HepG2 (cell line): ENCODE data around the gene C3orf38. TPM values are rescaled to one million over a fixed set of nuclear protein-coding genes. Genes with fewer than 3 reads are reported as not detected.
A peak's percentile ranks its signal among the peaks of the same experiment; 100 is the strongest.

Source experiments
- ASH2L ChIP-seq: fragments of 300-600, 200-600 bp; sonication (generic); IDR thresholded peaks from 2 replicates; pipeline ENCODE4 v1.7.0; 2017; ENCODE audit warnings: low read depth, mild to moderate bottlenecking, moderate library complexity, mixed read lengths, low read length; ENCODE audit not compliant: insufficient read length
- CEBPG ChIP-seq: IDR thresholded peaks from 2 replicates; pipeline ENCODE4 v1.6.1; 2016
- GTF2F1 ChIP-seq: fragments of 150-350 bp; IDR thresholded peaks from 2 replicates; pipeline ENCODE4 v1.6.1; 2014; ENCODE audit warnings: low read length
- HDAC6 ChIP-seq: fragments of 200-600 bp; sonication (generic); IDR thresholded peaks from 2 replicates; pipeline ENCODE4 v1.7.0; 2017; ENCODE audit warnings: mild to moderate bottlenecking, antibody characterized with exemption, low read length, low read depth
- KDM4B ChIP-seq: sonication (generic); formaldehyde crosslinking; IDR thresholded peaks from 2 replicates; pipeline ENCODE4 v1.4.0; 2020; ENCODE audit warnings: missing genetic modification reagents
- NKX3-1 ChIP-seq: sonication (generic); formaldehyde crosslinking; IDR thresholded peaks from 2 replicates; pipeline ENCODE4 v1.5.0; 2020; ENCODE audit warnings: missing genetic modification reagents
- TMF1 ChIP-seq: sonication (generic); formaldehyde crosslinking; IDR thresholded peaks from 2 replicates; pipeline ENCODE4 v1.8.1; 2022; ENCODE audit warnings: low read depth, missing genetic modification reagents
- ZNF101 ChIP-seq: sonication (generic); formaldehyde crosslinking; IDR thresholded peaks from 2 replicates; pipeline ENCODE4 v1.4.0; 2020; ENCODE audit warnings: mild to moderate bottlenecking, low read depth, missing genetic modification reagents, borderline replicate concordance
- ZNF121 ChIP-seq: sonication (generic); formaldehyde crosslinking; IDR thresholded peaks from 2 replicates; pipeline ENCODE4 v1.5.0; 2020; ENCODE audit warnings: mild to moderate bottlenecking, missing genetic modification reagents
- ZNF124 ChIP-seq: sonication (generic); formaldehyde crosslinking; IDR thresholded peaks from 2 replicates; pipeline ENCODE4 v1.4.0; 2020; ENCODE audit warnings: missing genetic modification reagents
- ZNF143 ChIP-seq: sonication (generic); formaldehyde crosslinking; IDR thresholded peaks from 2 replicates; pipeline ENCODE4 v1.4.0; 2020; ENCODE audit warnings: missing genetic modification reagents
- ZNF24 ChIP-seq: fragments of 450-650 bp; IDR thresholded peaks from 2 replicates; pipeline ENCODE4 v1.6.1; 2017; ENCODE audit warnings: antibody characterized with exemption, mild to moderate bottlenecking
- ZNF296 ChIP-seq: sonication (generic); formaldehyde crosslinking; conservative IDR thresholded peaks from 2 replicates; pipeline ENCODE4 v1.5.0; 2020; ENCODE audit warnings: mild to moderate bottlenecking, missing genetic modification reagents
- ZNF468 ChIP-seq: sonication (generic); formaldehyde crosslinking; IDR thresholded peaks from 2 replicates; pipeline ENCODE4 v1.8.0; 2022; ENCODE audit warnings: mild to moderate bottlenecking, moderate library complexity, missing genetic modification reagents
- ZNF549 ChIP-seq: sonication (generic); formaldehyde crosslinking; IDR thresholded peaks from 2 replicates; pipeline ENCODE4 v1.5.0; 2020; ENCODE audit warnings: missing genetic modification reagents
- ZNF772 ChIP-seq: sonication (generic); formaldehyde crosslinking; IDR thresholded peaks from 2 replicates; pipeline ENCODE4 v1.5.0; 2020; ENCODE audit warnings: mild to moderate bottlenecking, missing genetic modification reagents
- ZNF782 ChIP-seq: sonication (generic); formaldehyde crosslinking; IDR thresholded peaks from 2 replicates; pipeline ENCODE4 v1.4.0; 2020; ENCODE audit warnings: missing genetic modification reagents, mild to moderate bottlenecking, borderline replicate concordance
- ZNF790 ChIP-seq: sonication (generic); formaldehyde crosslinking; IDR thresholded peaks from 2 replicates; pipeline ENCODE4 v1.8.0; 2022; ENCODE audit warnings: missing genetic modification reagents, mild to moderate bottlenecking, borderline replicate concordance
- ZNF839 ChIP-seq: sonication (generic); formaldehyde crosslinking; IDR thresholded peaks from 2 replicates; pipeline ENCODE4 v1.4.0; 2020; ENCODE audit warnings: missing genetic modification reagents, mild to moderate bottlenecking, borderline replicate concordance
- polyA plus RNA-seq, 8 experiments: library from polyadenylated mRNA; depleted of rRNA in 3 of 8; stranded (reverse) in 7 of 8; unstranded in 1 of 8; fragments of >200 nt; fragmentation: Illumina TruSeq in 4 of 8; extraction: Trizol in 4 of 8; gene quantifications; 2 replicates each; pipeline versions ENCODE4 v1.2.1 to v1.2.3, GENCODE V29; 2011 to 2016; ENCODE audit warnings: low read depth in 4 of 8, missing spikeins in 1 of 8, mixed read lengths in 1 of 8; ENCODE audit not compliant: insufficient read depth in 1 of 8
- total RNA-seq, 5 experiments: library from RNA; depleted of rRNA; stranded (reverse); fragments of >200 nt; fragmentation: Illumina TruSeq; extraction: Trizol; gene quantifications; 2 replicates each; pipeline ENCODE4 v1.2.3, GENCODE V29; 2016; ENCODE audit warnings: low read depth in 1 of 5
- TF ChIP-seq, protein P1 (sequence below): fragments of 450-650 bp; IDR thresholded peaks from 2 replicates; pipeline ENCODE4 v1.6.1; 2017; ENCODE audit warnings: mild to moderate bottlenecking
- TF ChIP-seq, protein P2 (sequence below): sonication (generic); formaldehyde crosslinking; IDR thresholded peaks from 2 replicates; pipeline ENCODE4 v1.5.0; 2020; ENCODE audit warnings: mild to moderate bottlenecking, missing genetic modification reagents, borderline replicate concordance
- TF ChIP-seq, protein P3 (sequence below), 2 experiments: fragments of 450-650 bp in 1 of 2; sonication (generic) in 1 of 2; formaldehyde crosslinking; IDR thresholded peaks; 2 replicates each; pipeline versions ENCODE4 v1.5.0 to v1.8.0; 2020 to 2022; ENCODE audit warnings: mild to moderate bottlenecking in 1 of 2, missing genetic modification reagents in 1 of 2
- TF ChIP-seq, protein P4 (sequence below): sonication (generic); formaldehyde crosslinking; IDR thresholded peaks from 2 replicates; pipeline ENCODE4 v1.8.1; 2023; ENCODE audit warnings: missing genetic modification reagents, inconsistent platforms, borderline replicate concordance

The C3orf38 gene
- total and polyA plus RNA-seq, 2 of the 13 experiments (the other 11 are each of a cell fraction or from before 2014, with no cell fraction given) = 6.0 to 17.5 TPM

DNA sequence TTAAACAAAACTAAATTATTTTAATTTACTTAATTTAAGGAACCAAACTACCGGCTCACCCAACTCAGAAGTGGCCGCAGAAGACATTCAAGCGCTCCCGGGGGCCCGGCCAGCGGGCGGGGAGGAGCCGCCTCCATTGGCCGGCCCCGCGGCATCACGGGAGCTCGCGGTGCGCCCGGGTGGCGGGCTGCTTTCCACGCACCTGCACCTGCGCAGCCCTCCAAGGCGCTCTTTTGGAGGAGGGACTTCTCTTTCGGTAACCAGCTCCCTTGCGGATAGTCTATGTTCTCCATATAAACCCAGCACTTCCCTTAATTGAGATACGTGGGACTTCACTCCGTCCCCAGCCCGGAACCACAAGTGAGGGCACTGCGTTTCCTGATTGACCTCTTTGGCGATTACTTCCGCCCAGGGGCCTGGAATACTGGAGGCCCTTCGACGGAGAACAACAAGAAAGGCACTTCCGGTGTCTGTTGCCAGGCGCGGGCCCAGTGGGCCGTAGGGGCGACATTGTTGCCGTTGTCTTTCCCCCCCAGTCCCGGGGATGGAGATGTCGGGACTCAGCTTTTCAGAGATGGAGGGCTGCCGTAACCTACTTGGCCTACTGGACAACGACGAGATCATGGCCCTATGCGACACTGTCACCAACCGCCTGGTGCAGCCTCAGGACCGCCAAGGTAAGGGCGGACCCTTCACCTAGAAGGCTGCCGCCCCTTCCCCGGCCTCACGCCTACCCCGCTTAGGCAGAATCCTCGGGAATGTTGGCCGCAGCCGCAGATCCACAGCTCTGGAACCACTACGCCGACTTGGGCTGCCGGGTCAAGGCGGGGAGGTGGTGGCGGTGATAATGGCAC, at the start of gene C3orf38 (continued):
- TF ChIP-seq, protein P1, sequence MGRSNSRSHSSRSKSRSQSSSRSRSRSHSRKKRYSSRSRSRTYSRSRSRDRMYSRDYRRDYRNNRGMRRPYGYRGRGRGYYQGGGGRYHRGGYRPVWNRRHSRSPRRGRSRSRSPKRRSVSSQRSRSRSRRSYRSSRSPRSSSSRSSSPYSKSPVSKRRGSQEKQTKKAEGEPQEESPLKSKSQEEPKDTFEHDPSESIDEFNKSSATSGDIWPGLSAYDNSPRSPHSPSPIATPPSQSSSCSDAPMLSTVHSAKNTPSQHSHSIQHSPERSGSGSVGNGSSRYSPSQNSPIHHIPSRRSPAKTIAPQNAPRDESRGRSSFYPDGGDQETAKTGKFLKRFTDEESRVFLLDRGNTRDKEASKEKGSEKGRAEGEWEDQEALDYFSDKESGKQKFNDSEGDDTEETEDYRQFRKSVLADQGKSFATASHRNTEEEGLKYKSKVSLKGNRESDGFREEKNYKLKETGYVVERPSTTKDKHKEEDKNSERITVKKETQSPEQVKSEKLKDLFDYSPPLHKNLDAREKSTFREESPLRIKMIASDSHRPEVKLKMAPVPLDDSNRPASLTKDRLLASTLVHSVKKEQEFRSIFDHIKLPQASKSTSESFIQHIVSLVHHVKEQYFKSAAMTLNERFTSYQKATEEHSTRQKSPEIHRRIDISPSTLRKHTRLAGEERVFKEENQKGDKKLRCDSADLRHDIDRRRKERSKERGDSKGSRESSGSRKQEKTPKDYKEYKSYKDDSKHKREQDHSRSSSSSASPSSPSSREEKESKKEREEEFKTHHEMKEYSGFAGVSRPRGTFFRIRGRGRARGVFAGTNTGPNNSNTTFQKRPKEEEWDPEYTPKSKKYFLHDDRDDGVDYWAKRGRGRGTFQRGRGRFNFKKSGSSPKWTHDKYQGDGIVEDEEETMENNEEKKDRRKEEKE = no peak
- TF ChIP-seq ZNF839 (CRISPR knock-in tag) = no peak
- TF ChIP-seq HDAC6 = no peak
- TF ChIP-seq ZNF143 (CRISPR knock-in tag) = peak; percentile 87
- TF ChIP-seq ZNF549 (CRISPR knock-in tag) = no peak
- peak; percentile 69; the same call in 1 of the 2 replicates for TF ChIP-seq ZNF772 (CRISPR knock-in tag)
- 0 out of 2 replicates have a peak, but pooled peaks have one; percentile 75 for TF ChIP-seq ZNF101
- TF ChIP-seq ZNF124 = 0 out of 2 replicates have a peak, but pooled peaks have one; percentile 59
- TF ChIP-seq ZNF24 = no peak
- no peak for TF ChIP-seq NKX3-1 (CRISPR knock-in tag)
- TF ChIP-seq ZNF782 (CRISPR knock-in tag) = peak; percentile 88
- TF ChIP-seq TMF1 = no peak
- TF ChIP-seq ZNF121 (CRISPR knock-in tag) = no peak
- TF ChIP-seq ZNF790 (CRISPR knock-in tag) = peak; percentile 83; the same call in 1 of the 2 replicates
- TF ChIP-seq, protein P2, sequence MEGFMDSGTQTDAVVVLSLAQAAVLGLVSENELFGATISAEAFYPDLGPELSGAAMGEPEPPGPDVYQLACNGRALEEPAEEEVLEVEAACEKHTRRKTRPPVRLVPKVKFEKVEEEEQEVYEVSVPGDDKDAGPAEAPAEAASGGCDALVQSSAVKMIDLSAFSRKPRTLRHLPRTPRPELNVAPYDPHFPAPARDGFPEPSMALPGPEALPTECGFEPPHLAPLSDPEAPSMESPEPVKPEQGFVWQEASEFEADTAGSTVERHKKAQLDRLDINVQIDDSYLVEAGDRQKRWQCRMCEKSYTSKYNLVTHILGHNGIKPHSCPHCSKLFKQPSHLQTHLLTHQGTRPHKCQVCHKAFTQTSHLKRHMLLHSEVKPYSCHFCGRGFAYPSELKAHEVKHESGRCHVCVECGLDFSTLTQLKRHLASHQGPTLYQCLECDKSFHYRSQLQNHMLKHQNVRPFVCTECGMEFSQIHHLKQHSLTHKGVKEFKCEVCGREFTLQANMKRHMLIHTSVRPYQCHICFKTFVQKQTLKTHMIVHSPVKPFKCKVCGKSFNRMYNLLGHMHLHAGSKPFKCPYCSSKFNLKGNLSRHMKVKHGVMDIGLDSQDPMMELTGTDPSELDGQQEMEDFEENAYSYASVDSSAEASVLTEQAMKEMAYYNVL (CRISPR knock-in tag) = no peak
- TF ChIP-seq GTF2F1 = no peak
- TF ChIP-seq, protein P3, sequence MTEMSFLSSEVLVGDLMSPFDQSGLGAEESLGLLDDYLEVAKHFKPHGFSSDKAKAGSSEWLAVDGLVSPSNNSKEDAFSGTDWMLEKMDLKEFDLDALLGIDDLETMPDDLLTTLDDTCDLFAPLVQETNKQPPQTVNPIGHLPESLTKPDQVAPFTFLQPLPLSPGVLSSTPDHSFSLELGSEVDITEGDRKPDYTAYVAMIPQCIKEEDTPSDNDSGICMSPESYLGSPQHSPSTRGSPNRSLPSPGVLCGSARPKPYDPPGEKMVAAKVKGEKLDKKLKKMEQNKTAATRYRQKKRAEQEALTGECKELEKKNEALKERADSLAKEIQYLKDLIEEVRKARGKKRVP (CRISPR knock-in tag; IDR thresholded peaks at IDR 0.05) = peak in 1 of 2 experiments; percentile 51; a peak in 1 of 4 replicates
- peak; percentile 99 for TF ChIP-seq ASH2L
- peak; percentile 47 for TF ChIP-seq KDM4B
- 0 out of 2 replicates have a peak, but pooled peaks have one; percentile 74 for TF ChIP-seq ZNF468
- TF ChIP-seq CEBPG (CRISPR knock-in tag) = 0 out of 2 replicates have a peak, but pooled peaks have one; percentile 27
- TF ChIP-seq, protein P4, sequence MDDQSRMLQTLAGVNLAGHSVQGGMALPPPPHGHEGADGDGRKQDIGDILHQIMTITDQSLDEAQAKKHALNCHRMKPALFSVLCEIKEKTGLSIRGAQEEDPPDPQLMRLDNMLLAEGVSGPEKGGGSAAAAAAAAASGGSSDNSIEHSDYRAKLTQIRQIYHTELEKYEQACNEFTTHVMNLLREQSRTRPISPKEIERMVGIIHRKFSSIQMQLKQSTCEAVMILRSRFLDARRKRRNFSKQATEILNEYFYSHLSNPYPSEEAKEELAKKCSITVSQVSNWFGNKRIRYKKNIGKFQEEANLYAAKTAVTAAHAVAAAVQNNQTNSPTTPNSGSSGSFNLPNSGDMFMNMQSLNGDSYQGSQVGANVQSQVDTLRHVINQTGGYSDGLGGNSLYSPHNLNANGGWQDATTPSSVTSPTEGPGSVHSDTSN (CRISPR knock-in tag) = no peak
- no peak for TF ChIP-seq ZNF296
